ACC112 (cell line): ENCODE data around the gene SLC12A9.
"Not testable (repeated sequence)": the region's sequence is repeated elsewhere in the genome, so short reads cannot be mapped to it uniquely, and the experiment has no call there.

Source experiments
- H2AFZ ChIP-seq: fragments of 200-600 bp; sonication (generic); one replicate; pipeline ENCODE4 v1.6.0; 2017; ENCODE audit warnings: antibody characterized with exemption, low read length; ENCODE audit not compliant: unreplicated experiment
- H3K27ac ChIP-seq: fragments of 200-600 bp; sonication (generic); 2 replicates; pipeline ENCODE4 v1.5.1; 2014; ENCODE audit warnings: low read depth, mild to moderate bottlenecking, antibody characterized with exemption, low read length, moderate library complexity
- H3K27me3 ChIP-seq: fragments of 200-600 bp; sonication (generic); 2 replicates; pipeline ENCODE4 v1.6.1; 2014; ENCODE audit warnings: mild to moderate bottlenecking, antibody characterized with exemption, low read length, moderate library complexity, mixed read lengths; ENCODE audit not compliant: insufficient read depth
- H3K36me3 ChIP-seq: fragments of 200-600 bp; sonication (generic); 2 replicates; pipeline ENCODE4 v1.6.1; 2016; ENCODE audit warnings: mild to moderate bottlenecking, antibody characterized with exemption, low read length, moderate library complexity, mixed read lengths; ENCODE audit not compliant: insufficient read depth
- H3K4me1 ChIP-seq: fragments of 200-600 bp; sonication (generic); one replicate; pipeline ENCODE4 v1.6.1; 2016; ENCODE audit warnings: low read length, mixed read lengths; ENCODE audit not compliant: insufficient read depth, unreplicated experiment, control insufficient read depth
- H3K4me3 ChIP-seq: fragments of 200-600 bp; sonication (generic); 2 replicates; pipeline ENCODE4 v1.5.1; 2014; ENCODE audit warnings: mild to moderate bottlenecking, low read depth, low read length
- H3K79me2 ChIP-seq: fragments of 200-600 bp; sonication (generic); one replicate; pipeline ENCODE4 v1.6.0; 2016; ENCODE audit warnings: low read length; ENCODE audit not compliant: control insufficient read depth, unreplicated experiment, insufficient read depth

Gene SLC12A9

GRCh38 chr7:100899432-100899831 is 46.9 kb downstream of the SLC12A9 start:
- Histone ChIP-seq H3K27ac (no peak overlapping the region), H3K79me2 (no peaks in the 10 kb centered on the region), H2AFZ (no peak overlapping the region), H3K4me3 (no peak overlapping the region), H3K36me3 (no peaks in the 10 kb centered on the region), H3K4me1 (peaks cover 4% of the 10 kb centered on the region), H3K27me3 (peaks cover 27% of the 10 kb centered on the region)

DNA sequence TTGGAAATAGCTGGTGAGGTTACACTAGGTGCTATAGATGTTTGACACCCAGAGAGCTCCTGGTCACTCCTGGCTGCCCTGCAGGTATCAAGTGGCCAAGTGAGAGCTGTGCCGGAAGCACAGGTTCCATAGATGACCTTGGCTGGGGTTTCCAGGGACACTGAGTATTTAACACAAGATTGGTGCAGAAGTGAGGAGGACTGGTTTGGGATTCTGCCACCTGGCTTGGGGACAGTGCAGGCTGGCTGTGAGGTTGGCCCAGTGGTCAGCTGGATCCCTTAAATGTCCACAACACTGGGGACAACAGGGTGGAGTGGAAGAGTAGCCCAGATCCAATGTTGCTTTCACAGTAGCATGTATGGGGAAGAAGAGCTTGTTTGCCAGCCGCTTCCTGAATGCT is 48.5 kb downstream of the SLC12A9 start:
- Histone ChIP-seq H3K79me2 (no peaks in the 10 kb centered on the region), H3K27ac (no peak overlapping the region), H3K4me3 (no peak overlapping the region), H3K36me3 (no peaks in the 10 kb centered on the region), H3K27me3 (peaks cover 18% of the 10 kb centered on the region), H3K4me1 (no peaks in the 10 kb centered on the region), H2AFZ (no peak overlapping the region)

DNA sequence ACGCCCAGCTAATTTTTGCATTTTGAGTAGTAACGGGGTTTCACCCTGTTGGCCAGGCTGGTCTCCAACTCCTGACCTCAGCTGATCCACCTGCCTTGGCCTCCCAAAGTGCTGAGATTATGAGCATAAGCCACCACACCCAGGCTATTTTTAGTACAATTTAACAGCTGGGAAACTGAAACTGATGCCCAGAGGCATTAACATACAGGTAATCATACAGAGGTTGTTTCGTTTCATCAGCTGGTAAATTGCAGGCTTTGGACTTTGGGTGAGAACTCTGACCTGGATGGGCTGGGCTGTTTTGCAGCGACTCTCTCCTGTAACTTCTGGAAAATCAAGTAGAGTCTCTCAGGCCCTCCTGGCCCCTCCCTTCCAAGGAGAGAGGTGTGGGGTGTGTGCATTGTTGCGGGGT is 49.4 kb downstream of the SLC12A9 start:
- no peak overlapping the region for H3K4me3 ChIP-seq
- no peaks in the 10 kb centered on the region for H3K79me2 ChIP-seq
- no peak overlapping the region for H3K27ac ChIP-seq
- H3K36me3 ChIP-seq = no peaks in the 10 kb centered on the region
- no peaks in the 10 kb centered on the region for H3K4me1 ChIP-seq
- H2AFZ ChIP-seq = no peak overlapping the region
- peaks cover 10% of the 10 kb centered on the region; the same call in 1 of the 2 replicates for H3K27me3 ChIP-seq

DNA sequence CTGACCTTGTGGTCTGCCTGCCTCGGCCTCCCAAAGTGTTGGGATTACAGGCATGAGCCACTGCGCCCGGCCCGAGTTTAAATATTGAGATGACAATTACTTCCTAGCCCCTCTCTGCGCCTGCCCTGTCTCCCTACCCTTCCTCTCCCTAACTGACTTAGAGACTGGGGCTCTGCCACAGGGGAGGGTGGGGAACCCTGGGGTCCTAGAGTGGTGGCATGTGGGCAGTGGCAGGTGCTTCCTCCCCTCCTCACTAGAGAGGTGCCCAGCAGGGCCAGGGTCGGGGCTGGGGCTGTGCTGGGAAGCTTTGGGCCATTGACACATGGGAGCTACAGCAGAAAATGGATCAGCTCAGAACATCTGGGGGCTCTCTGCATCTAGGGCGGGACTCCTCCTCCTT is 50.1 kb downstream of the SLC12A9 start:
- Histone ChIP-seq H3K36me3 (no peaks in the 10 kb centered on the region), H3K4me1 (no peaks in the 10 kb centered on the region), H3K79me2 (no peaks in the 10 kb centered on the region), H3K27ac (no peak overlapping the region), H3K4me3 (no peak overlapping the region), H3K27me3 (peaks cover 5% of the 10 kb centered on the region; the same call in 1 of the 2 replicates), H2AFZ (no peak overlapping the region)

GRCh38 chr7:100908512-100908911 is 56.0 kb downstream of the SLC12A9 start:
- Histone ChIP-seq H3K4me3 (no peak overlapping the region), H3K27ac (no peak overlapping the region), H3K36me3 (no peaks in the 10 kb centered on the region), H3K79me2 (no peaks in the 10 kb centered on the region), H3K27me3 (peaks cover 3% of the 10 kb centered on the region; the same call in 1 of the 2 replicates), H3K4me1 (no peaks in the 10 kb centered on the region), H2AFZ (no peak overlapping the region)

- H3K27me3 ChIP-seq, H3K79me2 ChIP-seq, H3K27ac ChIP-seq, H3K4me3 ChIP-seq, H3K4me1 ChIP-seq, H2AFZ ChIP-seq, H3K36me3 ChIP-seq: not testable (repeated sequence)
Measured at GRCh38 chr7:100910443-100910842, 57.9 kb downstream of the SLC12A9 start.

GRCh38 chr7:100911484-100911883 is 59.0 kb downstream of the SLC12A9 start:
- H3K27ac ChIP-seq = no peak overlapping the region
- no peak overlapping the region for H3K4me3 ChIP-seq
- H3K4me1 ChIP-seq = no peaks in the 10 kb centered on the region
- H3K36me3 ChIP-seq = no peaks in the 10 kb centered on the region
- H3K27me3 ChIP-seq = peaks cover 3% of the 10 kb centered on the region; the same call in 1 of the 2 replicates
- H2AFZ ChIP-seq = no peak overlapping the region
- no peaks in the 10 kb centered on the region for H3K79me2 ChIP-seq

DNA sequence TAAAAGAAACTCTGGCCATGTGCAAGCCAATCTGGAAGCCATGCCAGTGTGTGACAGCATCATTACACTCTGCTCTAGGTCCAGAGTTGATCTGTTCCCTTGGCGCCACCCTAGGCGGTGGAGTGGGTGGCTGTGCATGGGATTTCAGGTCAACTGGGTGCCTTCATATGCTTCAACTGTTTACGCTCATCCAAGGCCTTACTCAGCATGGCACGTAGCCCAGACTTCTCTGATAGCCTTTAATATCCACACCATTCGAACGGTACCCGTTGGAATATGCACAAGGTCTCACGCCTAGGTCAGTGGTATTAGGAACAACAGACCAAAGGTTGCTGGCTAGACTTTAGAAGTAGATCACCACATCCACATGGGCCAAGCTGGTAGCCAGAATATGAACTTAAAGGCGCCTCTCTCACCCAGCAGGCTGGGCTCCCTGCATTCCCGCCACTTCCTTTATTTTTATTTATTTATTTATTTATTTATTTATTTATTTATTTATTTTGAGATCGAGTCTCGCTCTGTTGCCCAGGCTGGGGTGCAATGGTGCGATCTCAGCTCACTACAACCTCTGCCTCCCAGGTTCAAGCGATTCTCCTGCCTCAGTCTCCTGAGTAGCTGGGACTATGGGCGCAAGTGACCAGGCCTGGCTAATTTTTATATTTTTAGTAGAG is 61.8 kb downstream of the SLC12A9 start:
- no peak overlapping the region for H2AFZ ChIP-seq
- 0 out of 2 replicates have a peak, but pooled peaks cover 3% of the 10 kb centered on the region for H3K27me3 ChIP-seq
- no peak overlapping the region for H3K27ac ChIP-seq
- no peaks in the 10 kb centered on the region for H3K36me3 ChIP-seq
- H3K4me3 ChIP-seq = no peak overlapping the region
- H3K4me1 ChIP-seq = no peaks in the 10 kb centered on the region
- H3K79me2 ChIP-seq = no peaks in the 10 kb centered on the region

DNA sequence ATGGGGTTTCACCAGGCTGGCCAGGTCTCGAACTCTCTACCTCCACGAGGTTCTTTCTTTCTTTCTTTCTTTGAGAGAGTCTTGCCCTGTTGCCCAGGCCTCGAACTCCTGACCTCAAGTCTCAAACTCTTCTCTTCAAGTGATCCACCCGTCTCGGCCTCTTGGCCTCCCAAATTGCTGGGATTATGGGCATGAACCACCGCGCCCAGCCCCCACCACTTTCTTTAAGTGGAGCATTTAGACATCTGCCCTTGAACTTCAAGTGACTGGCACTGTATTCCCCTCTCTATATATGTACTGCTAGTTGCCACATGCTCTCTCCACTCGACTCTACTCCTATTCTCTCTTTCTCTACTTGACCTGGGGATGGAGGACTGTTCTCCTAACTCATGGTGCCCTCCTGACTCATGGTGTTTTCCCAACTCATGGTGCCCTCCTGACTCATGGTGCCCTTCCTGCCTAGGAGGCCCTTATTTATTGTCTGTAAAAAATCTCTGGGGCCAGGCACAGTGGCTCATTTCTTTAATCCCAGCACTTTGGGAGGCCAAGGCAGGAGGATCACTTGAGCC is 62.5 kb downstream of the SLC12A9 start:
- Histone ChIP-seq H3K79me2 (no peaks in the 10 kb centered on the region), H3K27me3 (peaks cover 7% of the 10 kb centered on the region; the same call in 1 of the 2 replicates), H3K4me3 (no peak overlapping the region), H3K27ac (no peak overlapping the region), H2AFZ (no peak overlapping the region), H3K36me3 (no peaks in the 10 kb centered on the region), H3K4me1 (no peaks in the 10 kb centered on the region)
